ENCODE measurements around the gene EPB41. TPM values are rescaled to one million over a fixed set of nuclear protein-coding genes. Genes with fewer than 3 reads are reported as not detected.

EPB41 gene
- total and polyA plus RNA-seq, 9 of the 15 experiments (the other 6 are each of a cell fraction or from before 2014, with no cell fraction given), result 3.7 to 213 (median 141) TPM

GRCh38 chr1:28936094-28936493 lies 21.7 kb downstream of the EPB41 start:
- Histone ChIP-seq H2AFZ (ENCODE audit: low read depth, low read length) (no peak overlapping the region), H3K4me3 (no peak overlapping the region), H3K27me3 (ENCODE audit: control insufficient read depth in 2 of 2, insufficient read depth in 2 of 2, low read length in 2 of 2) (no peaks in the 10 kb centered on the region), H3K36me3 (ENCODE audit: control insufficient read depth, insufficient read depth, low read length) (peaks cover 6% of the 10 kb centered on the region), H3K9me3 (replicated peaks; ENCODE audit: control insufficient read depth, insufficient read depth, low read depth, low read length) (no peaks in the 10 kb centered on the region), H3K9ac (ENCODE audit: insufficient read depth in 1 of 2, low read depth in 2 of 2, low read length in 2 of 2) (no peak overlapping the region; a peak in 1 of 4 replicates), H3K4me1 (replicated peaks in 1 of 2; ENCODE audit: control insufficient read depth in 2 of 2, insufficient read depth in 2 of 2, low read length in 2 of 2) (peaks cover 26 to 31% of the 10 kb centered on the region in 2 experiments), H3K4me2 (ENCODE audit: insufficient read depth, low read length) (no peak overlapping the region), H4K20me1 (replicated peaks; ENCODE audit: control insufficient read depth, insufficient read depth, low read length) (0 out of 2 replicates have a peak, but pooled peaks cover 8% of the 10 kb centered on the region), H3K79me2 (ENCODE audit: control insufficient read depth, insufficient read depth, low read length) (peaks cover 98% of the 10 kb centered on the region), H3K9me1 (ENCODE audit: control insufficient read depth, insufficient read depth, low read length) (no peaks in the 10 kb centered on the region), H3K27ac (ENCODE audit: extremely low read depth, low read depth, low read length) (peak overlapping the region; percentile 37; the same call in 2 of the 3 replicates)
- intact Hi-C loops (cut with micrococcal nuclease) (no loop called here), in situ Hi-C loops (cut with MboI) (no loop called here)
- ATAC-seq (peak; percentile 55), DNase-seq (ENCODE audit: extremely low read depth in 1 of 4, low spot score in 3 of 4) (peak in 1 of 4 experiments; percentile 45), FAIRE-seq (no peak)
- no TSS peak for BruUV-seq (replicated peaks)
- ChIA-PET POLR2A (interaction anchor here (0.5 to 1.8 kb wide), 8 partner anchors 9 to 708 kb away, joined by 3 to 8 read pairs (median 4); no protein-coding TSS in a partner anchor), CTCF (ENCODE audit: low intra/inter-chr PET ratio) (no interaction called here)
- 43% methylated on average over 1 of the region's 1 CpG for WGBS (ENCODE audit: insufficient coverage, low coverage, missing lambda C conversion rate)
- TF ChIP-seq COPS2 (conservative IDR thresholded peaks at IDR 0.05), result no peak
- TF ChIP-seq CBX5 (IDR thresholded peaks at IDR 0.05; ENCODE audit: borderline replicate concordance, low read depth), result no peak
- no peak for TF ChIP-seq HDAC3 (IDR thresholded peaks at IDR 0.05; ENCODE audit: borderline replicate concordance, partially characterized antibody)
- TF ChIP-seq GATA2 (CRISPR knock-in tag; IDR thresholded peaks at IDR 0.05), result no peak
- TF ChIP-seq, protein P1, sequence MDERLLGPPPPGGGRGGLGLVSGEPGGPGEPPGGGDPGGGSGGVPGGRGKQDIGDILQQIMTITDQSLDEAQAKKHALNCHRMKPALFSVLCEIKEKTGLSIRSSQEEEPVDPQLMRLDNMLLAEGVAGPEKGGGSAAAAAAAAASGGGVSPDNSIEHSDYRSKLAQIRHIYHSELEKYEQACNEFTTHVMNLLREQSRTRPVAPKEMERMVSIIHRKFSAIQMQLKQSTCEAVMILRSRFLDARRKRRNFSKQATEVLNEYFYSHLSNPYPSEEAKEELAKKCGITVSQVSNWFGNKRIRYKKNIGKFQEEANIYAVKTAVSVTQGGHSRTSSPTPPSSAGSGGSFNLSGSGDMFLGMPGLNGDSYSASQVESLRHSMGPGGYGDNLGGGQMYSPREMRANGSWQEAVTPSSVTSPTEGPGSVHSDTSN (CRISPR knock-in tag; IDR thresholded peaks at IDR 0.05; ENCODE audit: low read depth), result no peak
- TF ChIP-seq, protein P1 (tag; conservative IDR thresholded peaks at IDR 0.05; ENCODE audit: low read depth), result peak; percentile 40; the same call in 1 of the 2 replicates
- TF ChIP-seq ADNP (tag; IDR thresholded peaks at IDR 0.05), result 0 out of 2 replicates have a peak, but pooled peaks have one; percentile 7
- no peak for TF ChIP-seq U2AF2 (optimal IDR thresholded peaks at IDR 0.05; ENCODE audit: low read depth, low read length)
- no peak for TF ChIP-seq ZNF212 (CRISPR knock-in tag; IDR thresholded peaks at IDR 0.05)
- TF ChIP-seq, protein P2, sequence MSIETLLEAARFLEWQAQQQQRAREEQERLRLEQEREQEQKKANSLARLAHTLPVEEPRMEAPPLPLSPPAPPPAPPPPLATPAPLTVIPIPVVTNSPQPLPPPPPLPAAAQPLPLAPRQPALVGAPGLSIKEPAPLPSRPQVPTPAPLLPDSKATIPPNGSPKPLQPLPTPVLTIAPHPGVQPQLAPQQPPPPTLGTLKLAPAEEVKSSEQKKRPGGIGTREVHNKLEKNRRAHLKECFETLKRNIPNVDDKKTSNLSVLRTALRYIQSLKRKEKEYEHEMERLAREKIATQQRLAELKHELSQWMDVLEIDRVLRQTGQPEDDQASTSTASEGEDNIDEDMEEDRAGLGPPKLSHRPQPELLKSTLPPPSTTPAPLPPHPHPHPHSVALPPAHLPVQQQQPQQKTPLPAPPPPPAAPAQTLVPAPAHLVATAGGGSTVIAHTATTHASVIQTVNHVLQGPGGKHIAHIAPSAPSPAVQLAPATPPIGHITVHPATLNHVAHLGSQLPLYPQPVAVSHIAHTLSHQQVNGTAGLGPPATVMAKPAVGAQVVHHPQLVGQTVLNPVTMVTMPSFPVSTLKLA (conservative IDR thresholded peaks at IDR 0.05), result 0 out of 4 replicates have a peak, but pooled peaks of 1 of the 2 experiments have one; percentile 11
- peak; percentile 67 for TF ChIP-seq DACH1 (IDR thresholded peaks at IDR 0.05; ENCODE audit: partially characterized antibody)
- TF ChIP-seq ZNF592 (IDR thresholded peaks at IDR 0.05), result 0 out of 2 replicates have a peak, but pooled peaks have one; percentile 42
- peak; percentile 6; the same call in 1 of the 2 replicates for TF ChIP-seq ARID1B (IDR thresholded peaks at IDR 0.05)
- 0 out of 2 replicates have a peak, but pooled peaks have one; percentile 41 for TF ChIP-seq POLR2H (tag; IDR thresholded peaks at IDR 0.05; ENCODE audit: low read depth)
